Transverse colon (tissue), 4 donors: ENCODE data around the gene TJP1.

ENCODE experiments used
- POLR2A ChIP-seq: fragments of 450-650 bp; IDR thresholded peaks from one replicate; pipeline ENCODE4 v1.6.1; 2016; ENCODE audit warnings: antibody characterized with exemption, mild to moderate bottlenecking, moderate library complexity
- POLR2AphosphoS5 ChIP-seq, 3 donors: sonication (generic); formaldehyde crosslinking; IDR thresholded peaks; one replicate each; pipeline ENCODE4 v1.6.1; 2016; ENCODE audit warnings: antibody characterized with exemption in 3 of 3
- TF ChIP-seq, protein P1 (sequence below), 5 experiments: fragments of 200-600 bp in 3 of 5; fragments of 450-650 bp in 2 of 5; sonication (generic) in 3 of 5; IDR thresholded peaks; 1 replicate in 2 of 5; 2 replicates in 3 of 5; pipeline ENCODE4 v1.5.1; 2016 to 2017; ENCODE audit warnings: antibody characterized with exemption in 5 of 5, inconsistent platforms in 3 of 5, mild to moderate bottlenecking in 2 of 5, moderate library complexity in 1 of 5

- TF ChIP-seq, protein P1, sequence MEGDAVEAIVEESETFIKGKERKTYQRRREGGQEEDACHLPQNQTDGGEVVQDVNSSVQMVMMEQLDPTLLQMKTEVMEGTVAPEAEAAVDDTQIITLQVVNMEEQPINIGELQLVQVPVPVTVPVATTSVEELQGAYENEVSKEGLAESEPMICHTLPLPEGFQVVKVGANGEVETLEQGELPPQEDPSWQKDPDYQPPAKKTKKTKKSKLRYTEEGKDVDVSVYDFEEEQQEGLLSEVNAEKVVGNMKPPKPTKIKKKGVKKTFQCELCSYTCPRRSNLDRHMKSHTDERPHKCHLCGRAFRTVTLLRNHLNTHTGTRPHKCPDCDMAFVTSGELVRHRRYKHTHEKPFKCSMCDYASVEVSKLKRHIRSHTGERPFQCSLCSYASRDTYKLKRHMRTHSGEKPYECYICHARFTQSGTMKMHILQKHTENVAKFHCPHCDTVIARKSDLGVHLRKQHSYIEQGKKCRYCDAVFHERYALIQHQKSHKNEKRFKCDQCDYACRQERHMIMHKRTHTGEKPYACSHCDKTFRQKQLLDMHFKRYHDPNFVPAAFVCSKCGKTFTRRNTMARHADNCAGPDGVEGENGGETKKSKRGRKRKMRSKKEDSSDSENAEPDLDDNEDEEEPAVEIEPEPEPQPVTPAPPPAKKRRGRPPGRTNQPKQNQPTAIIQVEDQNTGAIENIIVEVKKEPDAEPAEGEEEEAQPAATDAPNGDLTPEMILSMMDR (IDR thresholded peaks at IDR 0.05): no peak
- TF ChIP-seq POLR2A (no peak), POLR2AphosphoS5 (IDR thresholded peaks at IDR 0.05) (no peak)
Measured at GRCh38 chr15:29867241-29868000, 45.2 kb upstream of the TJP1 start.
